Tibial nerve (tissue), 4 donors: ENCODE results near the gene RILPL1. TPM values are rescaled to one million over a fixed set of nuclear protein-coding genes. Genes with fewer than 3 reads are reported as not detected.
"Not testable (repeated sequence)": the region's sequence is repeated elsewhere in the genome, so short reads cannot be mapped to it uniquely, and the experiment has no call there.

Experiments
- DNase-seq, 2 donors: peaks; one replicate each; pipeline ENCODE4 v3.0.0-alpha.2; 2019; ENCODE audit warnings: low spot score in 2 of 2
- H3K27ac ChIP-seq, 4 donors: fragments of 200-600 bp; sonication (generic) in 3 of 4; one replicate each; pipeline ENCODE4 v1.5.1; 2017 to 2019; ENCODE audit warnings: mild to moderate bottlenecking in 1 of 4
- H3K27me3 ChIP-seq, 2 donors: fragments of 200-600 bp; sonication (generic) in 1 of 2; one replicate each; pipeline versions ENCODE4 v1.5.1 to v1.6.0; 2017 to 2019
- H3K36me3 ChIP-seq, 3 donors: fragments of 200-600 bp; sonication (generic); one replicate each; pipeline ENCODE4 v1.5.1; 2018 to 2019
- H3K4me1 ChIP-seq, 4 donors: fragments of 200-600 bp; sonication (generic) in 3 of 4; one replicate each; pipeline ENCODE4 v1.5.1; 2017 to 2019
- H3K4me3 ChIP-seq, 4 donors: fragments of 200-600 bp; sonication (generic) in 3 of 4; one replicate each; pipeline ENCODE4 v1.5.1; 2017 to 2019; ENCODE audit warnings: mild to moderate bottlenecking in 1 of 4, moderate library complexity in 1 of 4
- H3K9me3 ChIP-seq, 4 donors: fragments of 200-600 bp; sonication (generic) in 3 of 4; one replicate each; pipeline ENCODE4 v1.5.1; 2017 to 2019
- EP300 ChIP-seq, 2 donors: sonication (generic); formaldehyde crosslinking; IDR thresholded peaks; one replicate each; pipeline ENCODE4 v1.6.1; 2017; ENCODE audit warnings: antibody characterized with exemption in 2 of 2, mild to moderate bottlenecking in 1 of 2
- POLR2A ChIP-seq, 2 donors: fragments of 450-650 bp; IDR thresholded peaks; one replicate each; pipeline ENCODE4 v1.6.1; 2017; ENCODE audit warnings: antibody characterized with exemption in 2 of 2, mild to moderate bottlenecking in 2 of 2, moderate library complexity in 2 of 2
- WGBS, 2 donors: methylation state at CpG; one replicate each; pipeline ENCODE4 v1.1.5; 2018; 5-methylcytosine and 5-hydroxymethylcytosine counted together
- total RNA-seq, 4 donors: library from RNA; depleted of rRNA; stranded (reverse); fragments of >200 nt; gene quantifications; one replicate each; pipeline ENCODE4 v1.1.0, GENCODE V29; 2016
- TF ChIP-seq, protein P1 (sequence below), 5 experiments: fragments of 200-600 bp in 3 of 5; fragments of 450-650 bp in 2 of 5; sonication (generic) in 3 of 5; IDR thresholded peaks; one replicate each; pipeline ENCODE4 v1.5.1; 2016 to 2019; ENCODE audit warnings: antibody characterized with exemption in 5 of 5, mild to moderate bottlenecking in 3 of 5, moderate library complexity in 2 of 5

Gene RILPL1
- total RNA-seq, 4 donors from 2014 or later = 11.8 to 24.3 (median 16.0) TPM

DNA sequence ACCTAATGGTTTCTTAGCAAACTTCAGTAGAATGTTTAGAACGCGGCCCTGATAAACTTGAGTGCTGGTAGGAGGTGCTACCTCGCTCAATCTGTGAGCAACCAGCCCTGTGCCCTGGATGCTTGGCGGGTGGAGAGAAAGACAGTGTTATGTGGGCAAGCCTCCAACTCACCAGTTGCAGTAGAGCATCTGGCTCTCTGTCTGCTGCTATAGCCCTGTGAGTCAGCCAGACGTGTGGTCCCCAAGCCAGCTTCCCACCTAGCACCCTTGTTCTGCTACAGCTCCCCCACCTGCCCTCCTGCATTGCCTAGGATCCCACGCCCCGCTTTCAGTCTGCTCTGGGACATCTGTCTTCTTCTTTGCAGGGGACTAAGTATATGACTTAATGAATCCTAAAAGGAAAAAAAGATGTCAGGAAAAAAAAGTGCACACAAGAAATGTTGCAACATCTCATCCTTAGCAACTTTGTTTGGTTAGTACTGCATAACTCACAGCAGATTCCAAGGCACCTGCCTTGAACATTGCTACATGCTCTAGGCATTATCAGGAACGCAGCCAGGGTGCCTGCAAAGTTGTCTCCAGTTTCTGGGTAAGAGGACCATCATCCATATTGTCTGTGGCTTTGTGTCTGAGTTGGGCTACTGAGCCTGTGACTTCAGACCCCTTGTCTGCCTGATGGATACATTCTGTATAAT, 62.0 kb downstream of the RILPL1 start:
- no peak overlapping the region for H3K27ac ChIP-seq
- no peak for DNase-seq
- 73 to 83% methylated on average over 4 to 8 of the region's 8 CpGs for WGBS, 2 donors
- H3K9me3 ChIP-seq = no peaks in the 10 kb centered on the region
- TF ChIP-seq POLR2A (IDR thresholded peaks at IDR 0.05) (no peak), EP300 (IDR thresholded peaks at IDR 0.05) (no peak)
- TF ChIP-seq, protein P1, sequence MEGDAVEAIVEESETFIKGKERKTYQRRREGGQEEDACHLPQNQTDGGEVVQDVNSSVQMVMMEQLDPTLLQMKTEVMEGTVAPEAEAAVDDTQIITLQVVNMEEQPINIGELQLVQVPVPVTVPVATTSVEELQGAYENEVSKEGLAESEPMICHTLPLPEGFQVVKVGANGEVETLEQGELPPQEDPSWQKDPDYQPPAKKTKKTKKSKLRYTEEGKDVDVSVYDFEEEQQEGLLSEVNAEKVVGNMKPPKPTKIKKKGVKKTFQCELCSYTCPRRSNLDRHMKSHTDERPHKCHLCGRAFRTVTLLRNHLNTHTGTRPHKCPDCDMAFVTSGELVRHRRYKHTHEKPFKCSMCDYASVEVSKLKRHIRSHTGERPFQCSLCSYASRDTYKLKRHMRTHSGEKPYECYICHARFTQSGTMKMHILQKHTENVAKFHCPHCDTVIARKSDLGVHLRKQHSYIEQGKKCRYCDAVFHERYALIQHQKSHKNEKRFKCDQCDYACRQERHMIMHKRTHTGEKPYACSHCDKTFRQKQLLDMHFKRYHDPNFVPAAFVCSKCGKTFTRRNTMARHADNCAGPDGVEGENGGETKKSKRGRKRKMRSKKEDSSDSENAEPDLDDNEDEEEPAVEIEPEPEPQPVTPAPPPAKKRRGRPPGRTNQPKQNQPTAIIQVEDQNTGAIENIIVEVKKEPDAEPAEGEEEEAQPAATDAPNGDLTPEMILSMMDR (IDR thresholded peaks at IDR 0.05) = no peak
- H3K27me3 ChIP-seq = no peaks in the 10 kb centered on the region
- H3K4me1 ChIP-seq = peaks cover 0 to 14% (median 5%) of the 10 kb centered on the region in 4 donors
- peaks cover 0 to 72% (median 0%) of the 10 kb centered on the region in 3 donors for H3K36me3 ChIP-seq
- no peak overlapping the region for H3K4me3 ChIP-seq

DNA sequence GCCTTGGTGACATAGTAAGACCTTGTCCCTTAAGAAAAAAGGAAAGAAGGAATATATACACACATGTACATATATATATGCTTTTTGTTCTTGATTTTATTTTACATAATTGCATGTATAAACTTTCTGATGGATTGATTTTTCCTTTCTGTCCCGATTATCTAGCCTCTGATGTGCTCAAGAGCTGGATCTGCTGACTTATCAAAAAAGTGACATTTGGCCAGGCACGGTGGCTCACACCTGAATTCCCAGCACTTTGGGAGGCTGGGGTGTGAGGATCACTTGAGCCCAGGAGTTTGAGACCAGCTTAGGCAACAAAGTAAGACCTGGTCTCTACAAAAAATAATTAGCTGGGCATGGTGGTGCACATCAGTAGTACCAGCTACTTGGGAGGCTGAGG, 63.5 kb downstream of the RILPL1 start:
- DNase-seq = no peak
- peaks cover 0 to 76% (median 0%) of the 10 kb centered on the region in 3 donors for H3K36me3 ChIP-seq
- TF ChIP-seq POLR2A (IDR thresholded peaks at IDR 0.05) = no peak
- TF ChIP-seq, protein P1 (IDR thresholded peaks at IDR 0.05) = no peak
- no peak for TF ChIP-seq EP300 (IDR thresholded peaks at IDR 0.05)

DNA sequence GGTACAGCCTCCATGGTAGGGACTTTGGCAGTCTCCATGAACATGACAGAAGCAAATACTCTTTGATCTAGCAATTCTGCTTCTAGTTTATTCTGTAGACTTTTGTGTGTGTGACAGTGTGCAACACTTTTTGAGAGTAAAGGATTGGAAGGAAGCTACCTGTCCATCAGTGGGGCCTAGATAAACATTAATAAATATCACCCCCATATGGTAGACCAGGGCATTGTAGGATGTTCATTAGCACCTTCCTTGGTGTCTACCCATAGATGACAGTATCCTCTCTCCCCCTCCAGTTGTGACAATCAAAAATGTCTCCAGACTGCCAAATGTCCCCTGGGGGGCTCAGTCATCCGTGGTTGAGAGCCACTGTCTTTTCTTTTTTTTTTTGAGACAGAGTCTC, 64.7 kb downstream of the RILPL1 start:
- Histone ChIP-seq H3K27me3 (no peaks in the 10 kb centered on the region), H3K36me3 (peaks cover 0 to 69% (median 0%) of the 10 kb centered on the region in 3 donors), H3K9me3 (no peaks in the 10 kb centered on the region), H3K27ac (no peak overlapping the region), H3K4me3 (no peak overlapping the region), H3K4me1 (peaks cover 0 to 18% (median 5%) of the 10 kb centered on the region in 4 donors)
- no peak for DNase-seq
- WGBS, 2 donors = 17 to 20% methylated on average over 1 of the region's 1 CpG
- TF ChIP-seq, protein P1 (IDR thresholded peaks at IDR 0.05) = no peak
- TF ChIP-seq EP300 (IDR thresholded peaks at IDR 0.05) (no peak), POLR2A (IDR thresholded peaks at IDR 0.05) (no peak)

More for the DNA sequence above, 63.5 kb downstream of the RILPL1 start:
- no peaks in the 10 kb centered on the region for H3K27me3 ChIP-seq
- WGBS, 2 donors = 91 to 93% methylated on average over 2 of the region's 2 CpGs
- no peak overlapping the region for H3K4me3 ChIP-seq
- no peaks in the 10 kb centered on the region for H3K9me3 ChIP-seq
- peaks cover 0 to 18% (median 5%) of the 10 kb centered on the region in 4 donors for H3K4me1 ChIP-seq
- no peak overlapping the region for H3K27ac ChIP-seq

DNA sequence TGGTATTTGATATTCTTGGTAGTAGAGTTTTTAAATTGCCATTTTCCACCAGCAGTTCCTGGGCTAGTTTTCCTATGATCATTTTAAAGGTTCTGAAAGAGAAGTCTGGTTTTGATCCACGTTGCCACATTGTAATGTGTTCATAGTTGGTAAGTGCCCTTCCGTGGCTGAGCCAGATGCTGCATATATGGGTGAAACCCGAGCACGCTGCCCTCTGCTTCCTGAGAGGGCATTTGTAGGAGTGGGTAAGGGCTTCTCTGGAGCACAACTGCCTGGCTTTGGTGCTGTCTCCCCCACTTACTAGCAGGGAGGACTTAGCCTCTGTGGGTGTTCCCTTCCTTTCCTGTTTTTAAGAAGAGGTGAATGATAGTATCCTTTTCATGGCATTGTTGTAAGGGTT, 68.4 kb downstream of the RILPL1 start:
- TF ChIP-seq, protein P1 (IDR thresholded peaks at IDR 0.05) = no peak
- TF ChIP-seq POLR2A (IDR thresholded peaks at IDR 0.05) = no peak
- TF ChIP-seq EP300 (IDR thresholded peaks at IDR 0.05) = no peak
- 73 to 80% methylated on average over 4 of the region's 4 CpGs for WGBS, 2 donors
- Histone ChIP-seq H3K36me3 (peaks cover 0 to 45% (median 0%) of the 10 kb centered on the region in 3 donors), H3K27me3 (no peaks in the 10 kb centered on the region), H3K27ac (no peak overlapping the region), H3K9me3 (no peaks in the 10 kb centered on the region), H3K4me3 (no peak overlapping the region), H3K4me1 (peaks cover 0 to 26% (median 5%) of the 10 kb centered on the region in 4 donors)
- no peak for DNase-seq

DNA sequence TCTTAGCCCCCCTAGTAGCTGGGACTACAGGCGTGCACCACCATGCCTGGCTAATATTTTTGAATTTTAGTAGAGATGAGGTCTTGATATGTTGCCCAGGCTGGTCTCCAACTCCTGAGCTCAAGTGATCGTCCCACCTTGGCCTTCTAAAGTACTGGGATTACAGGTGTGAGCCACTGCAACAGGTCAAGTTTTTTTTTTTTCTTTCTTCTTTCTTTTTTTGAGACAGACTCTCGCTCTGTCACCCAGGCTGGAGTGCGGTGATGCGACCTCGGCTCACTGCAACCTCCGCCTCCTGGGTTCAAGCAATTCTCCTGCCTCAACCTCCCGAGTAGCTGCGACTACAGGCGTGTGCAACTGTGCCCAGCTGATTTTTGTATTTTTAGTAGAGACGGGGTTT, 70.3 kb downstream of the RILPL1 start:
- DNase-seq, H3K9me3 ChIP-seq: not testable (repeated sequence)

More for the DNA sequence above, 70.3 kb downstream of the RILPL1 start:
- not testable (repeated sequence) for H3K27ac ChIP-seq, H3K27me3 ChIP-seq, H3K4me3 ChIP-seq
- peaks cover 0 to 32% (median 0%) of the 10 kb centered on the region in 3 donors for H3K36me3 ChIP-seq
- H3K4me1 ChIP-seq = peaks cover 0 to 37% (median 11%) of the 10 kb centered on the region in 4 donors
- 94 to 95% methylated on average over 11 of the region's 11 CpGs for WGBS, 2 donors
